Small intestine (tissue), 7 donors: ENCODE data around the gene THOC3. TPM values are rescaled to one million over a fixed set of nuclear protein-coding genes. Genes with fewer than 3 reads are reported as not detected.
"Not testable (repeated sequence)": the region's sequence is repeated elsewhere in the genome, so short reads cannot be mapped to it uniquely, and the experiment has no call there.

ENCODE experiments used
- DNase-seq, 2 donors: peaks; one replicate each; pipeline versions ENCODE4 v3.0.0 to v3.0.0-alpha.2; 2013
- FAIRE-seq: peaks from 2 replicates; lab custom pipeline; 2012; peaks lifted over from hg19 to GRCh38; lab: Jason Lieb, UNC
- H3K27ac ChIP-seq, 3 donors: one replicate each; pipeline ENCODE4 v1.5.1; 2013; ENCODE audit warnings: low read length in 2 of 3, mild to moderate bottlenecking in 2 of 3, control low read depth in 1 of 3, inconsistent platforms in 1 of 3, low read depth in 1 of 3, moderate library complexity in 1 of 3
- H3K27me3 ChIP-seq, 3 donors: one replicate each; pipeline ENCODE4 v1.6.1; 2013; ENCODE audit warnings: low read length in 3 of 3, inconsistent platforms in 1 of 3; ENCODE audit not compliant: control insufficient read depth in 3 of 3, insufficient read depth in 3 of 3
- H3K36me3 ChIP-seq, 3 donors: one replicate each; pipeline ENCODE4 v1.6.1; 2013; ENCODE audit warnings: low read length in 3 of 3, inconsistent platforms in 1 of 3, low read depth in 1 of 3, mild to moderate bottlenecking in 1 of 3, moderate library complexity in 1 of 3; ENCODE audit not compliant: control insufficient read depth in 3 of 3, insufficient read depth in 2 of 3
- H3K4me1 ChIP-seq, 3 donors: one replicate each; pipeline ENCODE4 v1.6.1; 2013; ENCODE audit warnings: low read length in 2 of 3, inconsistent platforms in 1 of 3, low read depth in 1 of 3, mild to moderate bottlenecking in 1 of 3, moderate library complexity in 1 of 3; ENCODE audit not compliant: control insufficient read depth in 3 of 3, insufficient read depth in 2 of 3
- H3K4me3 ChIP-seq, 3 donors: one replicate each; pipeline ENCODE4 v1.5.1; 2013; ENCODE audit warnings: low read length in 3 of 3, control low read depth in 1 of 3, inconsistent platforms in 1 of 3, low read depth in 1 of 3, mild to moderate bottlenecking in 1 of 3, moderate library complexity in 1 of 3
- H3K9me3 ChIP-seq, 2 donors: one replicate each; pipeline ENCODE4 v1.6.1; 2013; ENCODE audit warnings: low read depth in 1 of 2, low read length in 1 of 2; ENCODE audit not compliant: control insufficient read depth in 2 of 2, insufficient read depth in 1 of 2
- WGBS, 3 donors: extraction: QIAGEN DNeasy Blood & Tissue Kit; methylation state at CpG; one replicate each; pipeline ENCODE4 v1.1.7; 2013; 5-methylcytosine and 5-hydroxymethylcytosine counted together
- polyA plus RNA-seq, 4 donors: library from polyadenylated mRNA; stranded (reverse) in 3 of 4; unstranded in 1 of 4; fragments of 200-250 nt in 3 of 4; fragments of 120-200 nt in 1 of 4; gene quantifications; one replicate each; pipeline versions ENCODE4 v1.2.1 to v1.2.3, GENCODE V29; 2013
- donor health status: healthy with polysubstance abuse.
- donor health status: control.
- donor health status: control.
- donor health status: Bipolar disorder and iron deficiency.
- donor health status: healthy.

The THOC3 gene
- polyA plus RNA-seq, 4 donors, result 11.4 to 48.2 (median 36.4) TPM

GRCh38 chr5:175954107-175954506, 14.0 kb downstream of the THOC3 start:
- not testable (repeated sequence) for H3K27me3 ChIP-seq, H3K4me1 ChIP-seq, H3K36me3 ChIP-seq, H3K4me3 ChIP-seq, H3K9me3 ChIP-seq, DNase-seq, H3K27ac ChIP-seq, FAIRE-seq
- 49 to 74% (median 68%) methylated on average over 4 of the region's 6 CpGs for WGBS, 3 donors

DNA sequence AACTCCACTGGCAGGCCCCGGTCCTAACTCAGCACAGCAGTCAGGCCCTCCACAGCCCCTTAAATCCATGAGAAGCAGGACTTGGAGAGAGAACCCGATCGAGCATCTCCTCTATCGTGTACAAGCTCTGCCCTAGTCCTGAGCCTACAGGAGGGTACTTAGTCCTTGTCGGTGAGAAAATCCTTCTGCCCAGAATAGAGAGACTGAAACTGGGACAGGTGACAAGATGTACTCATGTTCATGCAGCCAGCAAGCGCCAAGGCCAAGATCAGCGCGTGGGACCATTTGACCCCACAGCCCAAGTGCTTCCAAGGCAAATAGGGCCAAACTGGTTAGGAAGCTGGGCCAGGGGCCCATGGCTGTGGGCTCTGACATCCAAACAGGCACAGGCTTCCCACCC, 15.3 kb downstream of the THOC3 start:
- H3K9me3 ChIP-seq, H3K36me3 ChIP-seq, H3K27me3 ChIP-seq, H3K4me1 ChIP-seq, H3K4me3 ChIP-seq, H3K27ac ChIP-seq, DNase-seq, FAIRE-seq: not testable (repeated sequence)
- WGBS, 3 donors, result 86 to 99% (median 96%) methylated on average over 3 to 5 of the region's 8 CpGs

DNA sequence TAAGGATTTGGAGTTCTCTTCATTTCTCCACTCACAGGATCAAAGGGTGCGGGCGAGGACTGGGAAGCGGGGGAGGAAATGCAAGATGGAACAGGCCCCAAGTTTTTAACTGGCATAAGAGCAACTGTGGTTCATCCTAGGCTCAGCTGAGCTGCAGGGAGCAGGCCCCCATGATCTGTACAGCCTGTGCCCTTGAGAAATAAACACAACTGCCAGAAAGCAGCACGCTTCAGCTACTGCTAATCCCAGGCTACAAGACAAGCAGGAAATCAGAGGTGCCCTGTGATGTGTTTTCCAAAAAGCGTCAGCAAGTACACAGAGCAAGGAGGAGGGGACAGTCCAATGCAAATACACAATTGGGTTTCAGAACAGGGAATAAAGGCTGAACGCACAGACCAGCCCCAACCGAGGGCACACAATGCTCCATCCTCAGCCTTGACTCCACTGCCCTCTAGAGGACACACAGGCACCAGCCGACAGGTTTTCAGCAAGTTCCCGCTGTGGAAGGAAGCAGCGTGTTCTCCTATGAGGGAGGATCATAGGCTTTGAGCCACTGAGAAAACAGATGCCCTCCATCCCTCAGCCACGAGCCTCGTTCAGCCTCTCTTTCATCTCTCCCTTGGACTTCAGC, 16.7 kb downstream of the THOC3 start:
- FAIRE-seq, H3K4me3 ChIP-seq, H3K4me1 ChIP-seq, H3K27me3 ChIP-seq, H3K36me3 ChIP-seq, DNase-seq, H3K9me3 ChIP-seq, H3K27ac ChIP-seq: not testable (repeated sequence)
- WGBS, 3 donors, result 60 to 95% methylated on average over 3 to 5 of the region's 12 CpGs; no CpG with 5 or more reads in 1 of the 3 donors

- not testable (repeated sequence) for H3K36me3 ChIP-seq, DNase-seq, FAIRE-seq, H3K9me3 ChIP-seq, H3K27ac ChIP-seq, H3K4me1 ChIP-seq, H3K4me3 ChIP-seq, H3K27me3 ChIP-seq
- 72 to 91% (median 88%) methylated on average over 3 to 4 of the region's 10 CpGs for WGBS, 3 donors
Measured at GRCh38 chr5:175948329-175949108, 19.6 kb downstream of the THOC3 start.

DNA sequence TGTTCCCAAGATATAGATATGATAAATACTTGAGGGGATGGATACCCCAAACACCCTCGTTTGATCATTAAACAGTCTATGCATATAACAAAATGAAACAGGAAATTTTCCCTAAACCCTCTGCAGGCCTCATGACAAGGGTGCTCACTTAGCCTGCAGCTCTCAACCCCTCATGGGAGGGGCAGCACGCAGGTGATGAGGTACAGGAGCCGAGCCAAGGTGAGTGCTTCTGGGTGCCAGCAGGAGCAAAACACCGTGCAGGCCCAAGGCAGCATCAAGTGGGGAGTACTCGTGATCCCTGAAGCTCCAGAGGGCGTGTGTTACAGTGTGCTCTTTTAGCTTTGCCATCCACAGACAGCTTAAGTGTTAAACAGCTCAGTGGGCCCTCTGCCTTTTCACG, 24.9 kb downstream of the THOC3 start:
- not testable (repeated sequence) for H3K36me3 ChIP-seq, DNase-seq, FAIRE-seq, H3K4me1 ChIP-seq, H3K27ac ChIP-seq, H3K9me3 ChIP-seq, H3K4me3 ChIP-seq, H3K27me3 ChIP-seq
- 77 to 95% (median 93%) methylated on average over 2 to 4 of the region's 7 CpGs for WGBS, 3 donors

DNA sequence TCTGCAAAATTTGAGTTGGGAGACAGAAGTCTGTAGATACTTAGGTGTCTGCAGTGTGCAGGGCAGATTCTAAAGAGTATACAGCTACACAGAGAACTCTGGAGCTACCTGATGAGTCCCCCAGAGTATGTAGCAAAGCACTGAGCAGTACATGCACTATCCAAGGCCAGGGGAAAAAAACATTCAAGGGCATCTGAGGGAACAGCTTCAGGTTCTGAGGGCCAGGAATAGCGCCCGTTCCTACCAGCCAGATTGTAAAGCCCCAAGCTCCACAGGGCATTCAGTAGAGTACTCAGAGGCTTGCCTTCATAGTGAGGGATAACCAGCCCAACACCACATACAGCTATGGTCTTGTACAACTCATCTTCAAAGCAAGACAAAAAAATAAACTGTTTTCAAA, 27.5 kb downstream of the THOC3 start:
- not testable (repeated sequence) for FAIRE-seq, DNase-seq, H3K27ac ChIP-seq, H3K4me3 ChIP-seq, H3K9me3 ChIP-seq, H3K27me3 ChIP-seq, H3K36me3 ChIP-seq, H3K4me1 ChIP-seq
- 75 to 91% (median 90%) methylated on average over 2 of the region's 2 CpGs for WGBS, 3 donors

DNA sequence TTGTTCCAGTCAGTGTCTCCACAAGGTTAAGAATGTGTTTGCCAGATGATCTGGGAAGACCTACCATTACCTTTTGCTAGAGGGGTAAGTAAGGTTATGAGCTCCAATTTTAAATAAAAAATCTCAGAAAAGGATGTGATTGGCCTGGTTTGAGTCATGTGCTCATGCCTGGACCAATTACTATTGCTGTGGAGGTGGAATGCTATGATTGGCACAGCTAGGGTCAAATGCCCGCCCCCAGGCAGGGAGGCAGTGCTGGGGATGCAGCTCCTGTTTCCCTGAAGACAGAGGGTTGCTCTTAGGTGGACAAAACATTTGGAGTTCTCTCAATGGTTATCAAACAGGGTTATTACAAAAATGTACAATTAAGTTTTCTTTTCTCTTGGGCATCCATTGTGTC, 29.6 kb downstream of the THOC3 start:
- not testable (repeated sequence) for FAIRE-seq, DNase-seq, H3K4me1 ChIP-seq, H3K36me3 ChIP-seq, H3K4me3 ChIP-seq, H3K27me3 ChIP-seq, H3K27ac ChIP-seq, H3K9me3 ChIP-seq
- WGBS, 3 donors, result 89 to 100% (median 100%) methylated on average over 1 of the region's 1 CpG

DNA sequence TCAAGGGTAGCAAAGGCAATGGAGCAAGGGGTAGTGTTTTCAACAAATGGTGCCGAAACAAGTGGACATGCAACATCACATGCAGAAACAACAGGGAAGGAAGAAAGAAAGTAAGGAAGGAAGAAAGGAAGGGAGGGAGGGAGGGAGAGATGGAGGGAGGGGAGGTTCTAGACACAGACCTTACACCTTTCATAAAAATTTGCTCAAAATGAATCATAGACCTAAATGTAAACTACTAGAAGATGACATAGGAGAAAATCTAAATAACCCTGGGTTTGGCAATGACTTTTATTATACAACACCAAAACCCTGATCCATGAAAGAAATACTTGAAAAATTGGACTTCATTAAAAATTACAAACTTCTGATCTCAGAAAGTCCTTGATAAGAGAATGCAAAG, 39.4 kb downstream of the THOC3 start:
- not testable (repeated sequence) for FAIRE-seq, H3K9me3 ChIP-seq, H3K4me1 ChIP-seq, H3K36me3 ChIP-seq, DNase-seq, H3K4me3 ChIP-seq, H3K27me3 ChIP-seq, H3K27ac ChIP-seq
- 95 to 100% (median 100%) methylated on average over 1 of the region's 1 CpG for WGBS, 3 donors
